B cell (primary cell): Measurements from ENCODE around the gene LYZL6. TPM values are rescaled to one million over a fixed set of nuclear protein-coding genes. Genes with fewer than 3 reads are reported as not detected.

Source experiments
- ATAC-seq: fragments of 200-7000 bp; cut with Tn5 transposase; one replicate; pipeline ENCODE4 v1.10.0; 2021; ENCODE audit warnings: low read depth, mild to moderate bottlenecking, moderate number of reproducible peaks, moderate library complexity
- CTCF ChIA-PET: fragments of 350-600 bp; sonication (Branson Sonifier 250); formaldehyde crosslinking; loops from one replicate; lab custom pipeline; 2021; ENCODE audit warnings: antibody characterized with exemption, inconsistent platforms; lab: Charles Lee
- POLR2A ChIA-PET: fragments of 350-600 bp; sonication (Branson Sonifier 250); formaldehyde crosslinking; loops from one replicate; lab custom pipeline; 2021; ENCODE audit warnings: antibody characterized with exemption; lab: Charles Lee
- DNase-seq: peaks from one replicate; pipeline ENCODE4 v3.0.0; 2013
- H2AFZ ChIP-seq: 2 replicates; pipeline ENCODE4 v1.6.1; 2012; ENCODE audit warnings: mild to moderate bottlenecking, low read depth, low read length; ENCODE audit not compliant: insufficient read depth, poor library complexity, severe bottlenecking
- H3K27ac ChIP-seq, 2 donors: 1 replicate in 1 of 2; 2 replicates in 1 of 2; pipeline ENCODE4 v1.5.1; 2012 to 2013; ENCODE audit warnings: low read length in 2 of 2, mild to moderate bottlenecking in 2 of 2, moderate library complexity in 1 of 2
- H3K27me3 ChIP-seq, 4 experiments: fragments of 200-600 bp in 1 of 4; sonication (generic) in 1 of 4; replicated peaks in 1 of 4; 1 replicate in 2 of 4; 2 replicates in 2 of 4; pipeline versions ENCODE4 v1.6.1 to v1.7.0; 2013 to 2016; ENCODE audit warnings: low read length in 3 of 4, mild to moderate bottlenecking in 2 of 4, mixed read lengths in 1 of 4, moderate library complexity in 1 of 4; ENCODE audit not compliant: insufficient read depth in 4 of 4, control insufficient read depth in 3 of 4; ENCODE audit errors: control extremely low read depth in 1 of 4
- H3K36me3 ChIP-seq, 2 experiments: replicated peaks in 1 of 2; 1 replicate in 1 of 2; 2 replicates in 1 of 2; pipeline versions ENCODE4 v1.6.1 to v1.7.1; 2013; ENCODE audit warnings: low read length in 1 of 2; ENCODE audit not compliant: insufficient read depth in 2 of 2, control insufficient read depth in 1 of 2; ENCODE audit errors: control extremely low read depth in 1 of 2, extremely low read depth in 1 of 2
- H3K4me1 ChIP-seq, 2 donors: fragments of 200-600 bp in 1 of 2; sonication (generic) in 1 of 2; 1 replicate in 1 of 2; 2 replicates in 1 of 2; pipeline versions ENCODE4 v1.5.1 to v1.6.1; 2013 to 2017; ENCODE audit warnings: low read length in 2 of 2; ENCODE audit not compliant: control insufficient read depth in 2 of 2, insufficient read depth in 2 of 2
- H3K4me2 ChIP-seq: replicated peaks from 2 replicates; pipeline ENCODE3; 2012; ENCODE audit warnings: mild to moderate bottlenecking, low read depth, low read length; ENCODE audit not compliant: poor library complexity, severe bottlenecking
- H3K4me3 ChIP-seq, 5 experiments: fragments of 200-600 bp in 1 of 5; sonication (generic) in 1 of 5; 1 replicate in 3 of 5; 2 replicates in 2 of 5; pipeline versions ENCODE4 v1.5.1 to v1.7.0; 2011 to 2016; ENCODE audit warnings: low read length in 4 of 5, mild to moderate bottlenecking in 4 of 5, low read depth in 2 of 5, control low read depth in 1 of 5, moderate library complexity in 1 of 5; ENCODE audit not compliant: insufficient read depth in 1 of 5; ENCODE audit errors: control extremely low read depth in 1 of 5, extremely low read depth in 1 of 5
- H3K79me2 ChIP-seq: fragments of 200-600 bp; sonication (generic); one replicate; pipeline ENCODE4 v1.6.0; 2016; ENCODE audit warnings: low read length; ENCODE audit not compliant: control insufficient read depth, insufficient read depth
- H3K9ac ChIP-seq: fragments of 200-600 bp; sonication (generic); 2 replicates; pipeline ENCODE4 v1.6.1; 2017; ENCODE audit warnings: mild to moderate bottlenecking, low read length, moderate library complexity
- H3K9me3 ChIP-seq, 3 donors: one replicate each; pipeline versions ENCODE4 v1.6.1 to v1.7.1; 2013; ENCODE audit warnings: low read length in 2 of 3; ENCODE audit not compliant: control insufficient read depth in 2 of 3, insufficient read depth in 1 of 3; ENCODE audit errors: control extremely low read depth in 1 of 3
- H4K20me1 ChIP-seq: 2 replicates; pipeline ENCODE4 v1.6.0; 2012; ENCODE audit warnings: mild to moderate bottlenecking, low read length; ENCODE audit not compliant: insufficient read depth, control insufficient read depth, poor library complexity, severe bottlenecking
- H3K27ac Mint-ChIP-seq: one replicate; pipeline ENCODE4 v1.8.0; 2021; ENCODE audit warnings: mixed read lengths
- H3K27me3 Mint-ChIP-seq: one replicate; pipeline ENCODE4 v1.8.0; 2021; ENCODE audit warnings: mixed read lengths
- H3K4me1 Mint-ChIP-seq: one replicate; pipeline ENCODE4 v1.8.0; 2021; ENCODE audit warnings: mixed read lengths
- H3K4me3 Mint-ChIP-seq: one replicate; pipeline ENCODE4 v1.8.0; 2021; ENCODE audit warnings: mixed read lengths
- H3K9me3 Mint-ChIP-seq: one replicate; pipeline ENCODE4 v1.8.0; 2022; ENCODE audit warnings: mixed read lengths; ENCODE audit not compliant: insufficient read depth
- CTCF ChIP-seq: fragments of 200-600 bp; IDR thresholded peaks from one replicate; pipeline ENCODE4 v1.8.0; 2022; ENCODE audit warnings: antibody characterized with exemption, mild to moderate bottlenecking
- EZH2 ChIP-seq: IDR thresholded peaks from 2 replicates; pipeline ENCODE4 v1.6.1; 2012; ENCODE audit warnings: borderline replicate concordance, low read depth, mild to moderate bottlenecking, moderate library complexity, low read length; ENCODE audit not compliant: insufficient read depth, poor library complexity, severe bottlenecking
- WGBS: methylation state at CpG from one replicate; pipeline ENCODE4 v1.1.5; 2013; ENCODE audit warnings: missing lambda C conversion rate; ENCODE audit not compliant: insufficient coverage; 5-methylcytosine and 5-hydroxymethylcytosine counted together
- intact Hi-C: fragments of 100-400 bp; cut with micrococcal nuclease; formaldehyde crosslinking; loops from one replicate; pipeline ENCODE4 v1.10.0; 2022
- polyA plus RNA-seq: library from polyadenylated mRNA; depleted of rRNA; stranded (reverse); fragments of >200 nt; gene quantifications from 2 replicates; pipeline ENCODE4 v1.2.3, GENCODE V29; 2012
- total RNA-seq, 2 donors: library from RNA; stranded (reverse); fragments of 120-200 nt in 1 of 2; gene quantifications; 1 replicate in 1 of 2; 2 replicates in 1 of 2; pipeline versions ENCODE4 v1.2.3 to v1.2.4, GENCODE V29; 2013 to 2022

LYZL6 gene
- total and polyA plus RNA-seq, 2 donors (not counting 1 experiment from before 2014, with no cell fraction given) = not detected

- CTCF ChIA-PET = no interaction called here
- peaks cover 11% of the 10 kb centered on the region for H3K4me1 Mint-ChIP-seq
- H3K9me3 Mint-ChIP-seq = no peaks in the 10 kb centered on the region
- H3K27ac Mint-ChIP-seq = peak within 1 kb of the TSS; percentile 54
- H3K9me3 ChIP-seq = no peaks in the 10 kb centered on the region
- peaks cover 0 to 6% (median 2%) of the 10 kb centered on the region in 4 experiments for H3K27me3 ChIP-seq
- H4K20me1 ChIP-seq = no peaks in the 10 kb centered on the region
- peak within 1 kb of the TSS; percentile 28 to 72 (median 44) for H3K4me3 ChIP-seq
- H3K36me3 ChIP-seq = no peaks in the 10 kb centered on the region
- peak within 1 kb of the TSS; percentile 82 for H3K4me3 Mint-ChIP-seq
- intact Hi-C loops = no loop called here
- H3K4me1 ChIP-seq = peaks cover 11 to 12% of the 10 kb centered on the region in 2 donors
- no peaks in the 10 kb centered on the region for H3K79me2 ChIP-seq
- POLR2A ChIA-PET = no interaction called here
- DNase-seq = peak; percentile 73
- peak within 1 kb of the TSS; percentile 81 for H3K4me2 ChIP-seq
- no peak within 1 kb of the TSS for H3K27ac ChIP-seq
- TF ChIP-seq EZH2 (no peak), CTCF (no peak)
- ATAC-seq = peak; percentile 93
- 0% methylated on average over 25 of the region's 35 CpGs for WGBS
- H2AFZ ChIP-seq = peak within 1 kb of the TSS; percentile 84
- peaks cover 5% of the 10 kb centered on the region for H3K27me3 Mint-ChIP-seq
- H3K9ac ChIP-seq = peak within 1 kb of the TSS; percentile 62
Measured at GRCh38 chr17:35930211-35931065, 13.1 kb downstream of the LYZL6 start, which contains the start of gene RDM1. Gene RDM1 (minus strand): TSS chr17:35930773. CDS start chr17:35930727, 46 bp downstream.

GRCh38 chr17:35927714-35928113 lies 15.8 kb downstream of the LYZL6 start:
- Mint-ChIP-seq H3K27ac (no peak overlapping the region), H3K4me1 (peaks cover 18% of the 10 kb centered on the region), H3K9me3 (no peaks in the 10 kb centered on the region), H3K27me3 (no peaks in the 10 kb centered on the region), H3K4me3 (no peak overlapping the region)
- H3K4me1 ChIP-seq = peaks cover 17 to 23% of the 10 kb centered on the region in 2 donors
- no peaks in the 10 kb centered on the region for H3K79me2 ChIP-seq
- H3K27me3 ChIP-seq = peaks cover 0 to 6% (median 2%) of the 10 kb centered on the region in 4 experiments
- H3K4me2 ChIP-seq = no peak overlapping the region
- H3K4me3 ChIP-seq = no peak overlapping the region
- no peak overlapping the region for H3K27ac ChIP-seq
- DNase-seq = no peak
- H3K36me3 ChIP-seq = no peaks in the 10 kb centered on the region
- no peak for ATAC-seq
- intact Hi-C loops = no loop called here
- ChIA-PET POLR2A (no interaction called here), CTCF (interaction anchor here (0.6 kb wide), 1 partner anchor 19 kb away, joined by 4 read pairs; no protein-coding TSS in a partner anchor)
- TF ChIP-seq EZH2 (no peak), CTCF (no peak)
- no peak overlapping the region for H3K9ac ChIP-seq
- no peaks in the 10 kb centered on the region for H4K20me1 ChIP-seq
- H3K9me3 ChIP-seq = no peaks in the 10 kb centered on the region
- no peak overlapping the region for H2AFZ ChIP-seq
